Cardiac fibroblast (primary cell): ENCODE measurements around the gene EARS2.

ENCODE experiments used
- DNase-seq, 2 donors: peaks; one replicate each; pipeline versions ENCODE4 v3.0.0 to v3.0.0-alpha.2; 2010; ENCODE audit warnings: low read depth in 2 of 2
- H3K4me3 ChIP-seq, 2 donors: replicated peaks in 1 of 2; 1 replicate in 1 of 2; 2 replicates in 1 of 2; pipeline ENCODE4 v1.5.1; 2011; ENCODE audit warnings: low read depth in 2 of 2, low read length in 2 of 2, mild to moderate bottlenecking in 2 of 2, moderate library complexity in 1 of 2
- CTCF ChIP-seq: IDR thresholded peaks from one replicate; pipeline ENCODE4 v1.5.1; 2011; ENCODE audit warnings: low read depth, mild to moderate bottlenecking, low read length, inconsistent platforms

EARS2 gene

GRCh38 chr16:23496821-23497542, 60.2 kb downstream of the EARS2 start:
- DNase-seq: peak; percentile 63 to 67
- TF ChIP-seq CTCF: no peak
- no peak overlapping the region for H3K4me3 ChIP-seq

DNA sequence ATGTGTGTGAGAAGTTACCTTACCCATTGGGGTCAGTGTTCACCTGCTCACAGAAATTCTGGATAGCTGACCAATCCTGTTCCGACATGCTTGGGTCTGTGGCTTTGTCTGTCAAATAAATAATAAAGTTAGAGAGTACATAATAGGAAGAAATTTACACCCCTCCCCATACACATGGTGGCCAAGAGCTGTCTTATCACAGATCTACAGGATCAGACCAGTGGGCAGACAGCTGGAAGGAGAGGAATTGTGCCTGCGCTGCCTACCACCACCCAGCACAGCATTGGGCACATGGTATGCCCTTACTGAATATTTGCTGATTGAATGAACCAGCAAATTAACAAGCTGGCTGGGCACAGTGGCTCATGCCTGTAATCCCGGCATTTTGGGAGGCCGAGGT, 61.5 kb downstream of the EARS2 start:
- no peak for DNase-seq
- H3K4me3 ChIP-seq: no peak overlapping the region
- TF ChIP-seq CTCF: no peak

DNA sequence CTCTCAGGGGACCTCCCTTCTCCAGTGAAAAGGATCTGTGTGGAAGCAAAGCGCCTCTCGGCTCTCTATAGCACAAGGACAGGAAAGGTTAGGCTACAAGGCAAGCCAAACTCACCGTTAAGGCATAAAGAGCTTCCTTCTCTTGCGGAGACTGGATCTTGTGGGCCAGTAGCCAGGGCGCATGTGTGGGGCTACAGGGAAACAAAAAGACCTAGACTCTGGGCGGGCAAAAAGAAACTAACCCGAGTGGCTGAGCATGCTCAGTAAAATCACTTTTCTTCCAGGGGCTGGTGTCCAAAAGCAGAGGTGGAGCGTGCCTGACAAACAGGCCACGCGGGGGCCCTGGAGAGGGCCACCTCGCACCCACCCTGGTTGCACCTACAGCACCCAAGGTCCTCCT, 63.0 kb downstream of the EARS2 start:
- H3K4me3 ChIP-seq: no peak overlapping the region
- no peak for TF ChIP-seq CTCF
- DNase-seq: no peak

- no peak for TF ChIP-seq CTCF
- DNase-seq: peak; percentile 16 to 73
- H3K4me3 ChIP-seq: no peak overlapping the region
Observed at GRCh38 chr16:23491490-23492391, 65.4 kb downstream of the EARS2 start.

DNA sequence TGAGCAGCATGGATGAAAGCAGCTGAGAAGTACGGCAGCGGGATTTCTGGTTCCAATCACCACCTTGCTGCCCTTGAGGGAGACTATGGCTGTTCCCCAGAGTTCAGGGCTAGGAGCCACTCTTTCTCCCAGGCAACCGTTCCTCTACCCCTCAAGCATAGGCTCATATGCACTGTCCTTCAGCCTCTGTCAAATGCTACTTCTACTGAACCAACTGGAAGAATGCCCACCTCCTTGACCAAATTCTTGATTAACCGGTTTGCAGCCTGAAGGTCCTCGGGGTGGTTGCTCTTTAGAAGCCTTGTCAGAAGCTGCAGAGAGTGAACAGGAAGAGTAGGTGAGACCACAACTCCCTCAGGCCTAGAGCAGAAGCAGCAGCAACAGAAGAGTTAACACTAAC, 70.7 kb downstream of the EARS2 start:
- DNase-seq: no peak

DNA sequence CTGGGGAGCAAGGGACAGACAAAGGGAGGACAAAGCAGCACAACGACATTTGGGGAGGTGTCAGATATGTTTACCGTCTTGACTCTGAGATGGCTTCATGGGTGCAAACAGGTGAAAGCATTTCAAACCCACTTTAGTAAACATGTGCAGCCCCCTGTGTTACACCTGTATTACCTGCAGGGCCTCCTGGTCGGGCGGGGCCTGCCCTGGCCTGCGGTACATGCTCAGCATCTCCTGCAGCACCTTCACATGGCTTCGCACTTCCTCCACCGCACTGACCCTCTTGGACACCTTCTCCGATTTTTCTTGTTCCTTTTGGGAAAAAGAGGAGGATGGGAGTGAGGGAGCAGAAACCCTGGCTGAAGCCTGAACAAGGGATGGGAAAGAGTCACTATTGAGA, 71.3 kb downstream of the EARS2 start:
- no peak for TF ChIP-seq CTCF
- no peak for DNase-seq
- H3K4me3 ChIP-seq: no peak overlapping the region

More for the DNA sequence above, 70.7 kb downstream of the EARS2 start:
- no peak overlapping the region for H3K4me3 ChIP-seq
- TF ChIP-seq CTCF: no peak
